Stimulated activated CD4-positive, alpha-beta T cell treated with anti-CD3 and anti-CD28 coated beads, Interleukin-4, amount 100 ng/mL, for 24 hours (primary cell): Measurements from ENCODE around the gene RERG.
"Not testable (repeated sequence)": the region's sequence is repeated elsewhere in the genome, so short reads cannot be mapped to it uniquely, and the experiment has no call there.

ENCODE experiments used
- DNase-seq: peaks from one replicate; pipeline ENCODE4 v3.0.0-alpha.2; 2020

The RERG gene

DNA sequence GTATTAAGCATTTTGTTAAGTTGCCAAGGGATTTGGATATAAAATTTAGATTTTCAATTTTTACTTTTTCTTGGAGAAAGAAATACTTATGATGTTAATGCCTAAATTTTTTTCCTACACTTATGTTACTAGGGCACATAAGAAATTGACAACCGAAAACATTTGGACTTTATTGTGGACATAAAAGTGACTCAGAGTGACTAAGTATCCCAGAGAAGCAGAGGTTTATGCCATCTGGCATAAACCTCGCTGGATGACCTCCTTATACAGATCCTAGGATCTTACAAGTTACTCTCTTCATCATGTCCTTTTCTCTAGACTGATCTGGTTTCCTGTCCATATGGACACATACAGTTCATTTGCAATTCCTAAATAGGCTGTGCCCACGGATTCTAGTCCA is 89.8 kb downstream of the RERG start:
- DNase-seq, result no peak

DNA sequence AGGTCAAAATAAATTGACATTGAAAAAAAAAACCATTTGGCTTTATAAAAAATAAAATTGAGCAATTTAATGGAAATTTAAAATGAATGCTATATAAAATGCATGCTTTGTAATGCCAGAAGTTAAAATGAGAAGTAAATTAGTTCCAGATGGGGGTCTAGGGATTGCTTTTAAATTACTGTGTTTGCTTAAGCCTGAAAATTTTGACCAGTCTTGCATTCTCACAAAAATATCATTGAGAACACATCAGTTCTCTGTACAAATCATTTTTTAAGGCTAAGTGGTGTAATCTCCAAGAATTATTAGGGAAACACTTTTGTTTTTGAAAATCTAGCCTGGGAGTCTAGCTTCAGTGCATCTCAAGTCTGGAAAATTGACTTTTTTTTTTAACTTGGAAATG is 90.7 kb downstream of the RERG start:
- DNase-seq, result no peak

- no peak for DNase-seq
These were observed 97.8 kb downstream of the RERG start for GRCh38 chr12:15123401-15123800.

DNA sequence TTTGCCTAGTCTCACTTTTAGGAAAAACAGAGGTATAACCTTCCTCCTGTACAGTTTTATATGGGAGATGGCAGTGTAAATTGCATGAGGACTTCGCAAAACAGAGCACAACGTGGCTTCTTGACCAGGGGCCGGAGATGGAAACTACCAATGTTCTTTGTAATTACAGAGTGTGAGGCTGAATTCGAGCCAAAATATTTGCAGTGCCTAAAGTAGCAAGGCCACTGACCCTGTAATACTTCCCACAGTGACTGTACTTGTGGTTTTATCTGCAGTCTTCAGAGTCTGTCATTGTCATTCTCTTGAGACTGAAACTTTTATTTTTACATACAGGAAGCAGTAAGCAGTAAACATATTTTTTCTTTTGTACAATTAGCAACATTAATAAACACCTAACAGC is 98.9 kb downstream of the RERG start:
- DNase-seq, result no peak

DNA sequence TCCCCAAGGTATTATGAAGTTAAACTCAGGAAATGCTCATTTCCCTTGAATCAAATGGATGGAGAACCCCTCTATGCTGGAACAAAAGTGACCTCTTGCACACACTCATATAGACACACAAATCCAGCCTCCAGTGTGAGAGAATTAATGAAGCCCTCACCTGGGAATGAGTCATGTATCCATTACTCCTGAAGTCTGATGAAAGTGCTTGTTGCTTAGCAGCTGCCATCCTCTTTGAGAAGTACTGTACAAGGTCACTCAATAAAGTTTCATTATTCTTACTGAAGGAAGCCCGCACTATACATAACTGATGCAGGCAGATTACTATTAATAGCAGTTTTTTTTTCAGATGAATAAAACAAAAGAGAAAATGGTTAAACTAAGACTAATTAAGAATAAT is 102.3 kb downstream of the RERG start:
- no peak for DNase-seq

DNA sequence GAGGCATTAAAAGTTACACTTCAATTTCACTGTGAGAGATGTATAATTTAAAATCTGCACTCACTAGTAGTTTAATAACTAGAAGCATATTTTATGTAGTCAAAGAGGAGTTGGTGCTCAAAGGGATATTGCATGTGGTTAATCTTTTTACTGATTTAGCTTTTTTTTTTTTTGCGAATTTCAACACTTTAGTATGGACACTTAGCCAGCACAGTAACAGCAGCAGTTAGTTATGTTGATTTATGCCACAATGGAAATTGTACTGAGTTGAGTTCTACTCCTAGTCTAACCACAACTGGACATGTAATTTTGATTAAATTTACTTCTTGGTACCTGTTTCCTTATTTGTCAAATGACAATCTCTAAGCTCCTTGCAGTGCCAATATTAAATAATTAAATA is 104.2 kb downstream of the RERG start:
- no peak for DNase-seq

GRCh38 chr12:15116086-15116485 is 105.1 kb downstream of the RERG start:
- no peak for DNase-seq

DNA sequence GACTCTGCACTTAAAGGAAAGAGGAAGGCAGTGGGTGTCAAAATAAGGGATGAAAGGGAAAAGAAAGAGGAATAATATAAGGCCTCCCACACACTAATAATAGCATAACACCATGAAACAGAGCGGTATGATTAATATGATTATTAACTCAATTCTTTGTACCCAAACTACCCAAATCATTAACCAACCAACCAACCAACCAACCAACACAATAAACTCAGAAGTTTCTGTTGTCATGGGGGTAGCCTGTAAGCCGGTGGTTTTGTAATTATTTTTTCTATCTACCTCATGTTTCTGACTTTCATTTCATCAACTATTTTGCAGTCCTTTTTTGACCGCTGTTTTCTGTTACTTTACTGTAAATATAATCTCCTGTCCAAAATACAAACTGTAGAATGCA is 105.8 kb downstream of the RERG start:
- DNase-seq, result no peak

DNA sequence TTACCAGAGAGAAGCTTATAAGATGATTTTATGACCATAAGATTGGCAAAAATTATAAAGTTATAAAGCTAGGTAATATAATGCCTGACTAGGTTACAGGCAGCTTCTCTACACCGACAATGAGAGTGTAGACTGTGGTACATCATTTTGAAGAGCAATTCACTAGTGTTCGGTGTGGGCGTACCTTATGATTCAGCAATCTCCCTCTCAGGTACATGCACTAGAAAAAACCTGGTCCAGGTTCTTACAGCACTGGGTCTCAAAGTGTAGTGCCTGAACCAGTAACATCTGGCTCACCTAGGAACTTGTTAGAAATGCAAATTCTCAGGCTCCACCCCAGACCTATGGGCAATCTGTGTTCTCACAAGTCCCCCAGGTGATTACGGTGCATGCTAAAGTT is 106.7 kb downstream of the RERG start:
- DNase-seq, result no peak

- DNase-seq, result no peak
These were observed 128.4 kb downstream of the RERG start for GRCh38 chr12:15092826-15093225.

DNA sequence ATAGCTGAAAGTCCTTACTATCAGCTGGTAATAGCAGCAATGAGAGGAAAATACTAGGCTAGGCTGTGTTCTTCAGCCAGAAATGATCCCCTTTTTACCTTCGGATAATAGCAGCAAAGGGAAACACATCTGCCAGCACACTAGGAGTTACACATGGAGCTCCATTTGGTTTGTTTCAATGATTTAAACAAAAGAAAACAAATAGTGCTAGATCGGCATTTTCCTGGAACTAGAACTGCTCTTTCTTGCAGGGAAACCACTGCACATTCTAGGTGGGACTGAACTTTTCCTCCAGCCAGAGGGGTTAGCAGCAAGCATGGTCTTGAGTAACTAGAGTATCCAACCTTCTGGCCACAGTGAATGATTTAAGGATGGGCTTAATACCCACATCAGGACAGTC is 130.8 kb downstream of the RERG start:
- DNase-seq, result no peak

GRCh38 chr12:15088105-15088504 is 133.1 kb downstream of the RERG start:
- no peak for DNase-seq

GRCh38 chr12:15077751-15078150 is 143.5 kb downstream of the RERG start:
- DNase-seq, result not testable (repeated sequence)

GRCh38 chr12:15074351-15074750 is 146.9 kb downstream of the RERG start:
- DNase-seq, result no peak

DNA sequence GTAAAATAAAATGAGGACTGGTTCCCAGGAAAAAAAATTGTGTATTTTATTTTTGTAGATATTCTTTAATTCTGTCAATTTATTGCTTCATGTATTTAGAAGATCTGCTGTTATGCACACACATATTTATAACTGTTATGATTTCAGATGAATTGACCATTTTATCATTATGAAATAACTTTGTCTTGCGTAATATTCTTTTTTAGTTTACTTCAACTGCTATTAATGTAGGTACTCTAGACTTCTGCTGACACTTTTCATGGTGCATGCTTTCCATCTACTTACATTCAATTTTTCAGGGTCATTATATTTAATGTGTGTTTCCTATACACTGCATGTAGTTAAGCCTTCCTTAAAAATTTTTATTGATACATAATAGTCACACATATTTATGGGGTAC is 162.1 kb downstream of the RERG start:
- no peak for DNase-seq
